HTR-8/SVneo (cell line): ENCODE data around the gene DIP2C.
"Not testable (repeated sequence)": the region's sequence is repeated elsewhere in the genome, so short reads cannot be mapped to it uniquely, and the experiment has no call there.

Source experiments
- DNase-seq: peaks from one replicate; pipeline ENCODE4 v3.0.0; 2011; ENCODE audit warnings: low spot score, mixed read lengths; ENCODE audit not compliant: insufficient read length
- FAIRE-seq: peaks from 2 replicates; lab custom pipeline; 2011; peaks lifted over from hg19 to GRCh38; lab: Jason Lieb, UNC

The DIP2C gene

DNA sequence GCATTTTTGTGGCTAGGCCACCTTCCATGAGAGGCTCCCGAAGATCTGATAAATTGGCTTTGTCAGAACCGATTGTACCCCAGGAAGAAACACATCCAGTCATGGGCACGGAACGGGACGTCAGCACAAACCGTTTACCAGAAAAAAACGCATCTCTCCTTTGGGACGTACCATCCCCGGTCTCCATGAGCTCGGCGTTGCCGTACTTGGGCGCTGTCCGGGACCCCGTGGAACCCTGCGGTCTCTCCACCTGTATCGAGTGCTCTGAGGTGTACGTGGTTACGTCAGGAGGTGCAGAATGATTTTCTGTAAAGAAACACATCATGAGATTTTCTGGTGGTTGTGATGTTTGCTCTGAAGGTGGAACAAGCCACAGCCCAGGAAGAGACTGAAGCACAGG is 270.6 kb downstream of the DIP2C start:
- DNase-seq = no peak
- no peak for FAIRE-seq

DNA sequence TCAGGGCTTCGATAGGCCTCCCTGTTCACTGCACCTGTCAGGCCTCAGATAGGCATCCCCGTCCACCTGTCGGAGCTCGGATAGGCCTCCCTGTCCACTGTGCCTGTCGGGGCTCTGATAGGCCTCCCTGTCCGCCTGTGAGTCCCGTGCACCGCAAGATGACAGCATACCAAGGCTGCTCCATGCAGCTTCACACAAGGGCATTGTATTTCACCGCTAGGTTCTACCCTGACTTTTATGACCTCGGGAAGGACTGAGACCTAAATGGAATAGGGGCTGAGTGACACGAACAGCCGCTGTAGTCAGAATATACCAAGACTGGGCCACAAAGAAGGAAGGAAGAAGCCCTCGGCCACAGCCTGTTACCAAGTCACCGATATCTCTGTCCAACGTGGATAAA is 271.2 kb downstream of the DIP2C start:
- no peak for DNase-seq
- FAIRE-seq = no peak

DNA sequence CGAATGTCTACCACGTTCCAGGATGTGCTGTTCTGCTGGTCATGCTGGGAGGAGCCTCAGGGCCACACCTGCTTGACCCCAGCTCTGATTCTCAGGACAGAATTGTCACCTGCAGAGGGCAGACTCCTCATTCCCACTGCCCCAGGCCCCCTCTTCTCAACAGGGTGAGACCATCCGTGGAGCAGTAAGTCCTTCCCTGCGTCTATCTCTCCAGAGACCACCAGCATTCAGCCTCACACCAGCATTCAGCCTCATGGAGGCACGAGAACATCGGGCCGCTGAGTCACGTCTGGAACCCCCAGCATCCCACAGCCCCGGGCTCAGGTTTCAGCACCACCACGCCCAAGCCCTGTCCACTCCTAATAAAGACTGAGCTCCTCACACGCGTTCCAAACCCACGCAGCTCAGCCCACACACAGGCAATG is 273.4 kb downstream of the DIP2C start:
- FAIRE-seq (no peak), DNase-seq (no peak)

DNA sequence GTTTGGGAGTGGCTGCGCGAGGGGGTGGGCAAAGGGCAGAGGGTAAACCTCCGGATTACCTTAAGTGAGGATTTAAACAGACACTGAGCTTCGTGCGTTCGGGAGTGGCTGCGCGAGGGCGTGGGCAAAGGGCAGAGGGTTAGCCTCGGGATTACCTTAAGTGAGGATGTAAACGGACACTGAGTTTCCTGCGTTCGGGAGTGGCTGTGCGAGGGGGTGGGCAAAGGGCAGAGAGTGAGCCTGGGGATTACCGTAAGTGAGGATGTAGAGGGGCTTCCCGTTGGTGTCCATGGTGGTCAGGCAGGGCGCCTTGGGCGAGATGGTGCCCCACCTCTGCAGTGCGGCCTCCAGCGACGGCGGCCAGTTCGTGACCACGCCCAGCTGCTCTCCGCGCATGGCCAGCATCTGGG is 275.8 kb downstream of the DIP2C start:
- FAIRE-seq = no peak
- no peak for DNase-seq

- DNase-seq (no peak), FAIRE-seq (no peak)
Observed at GRCh38 chr10:412109-412508, 277.4 kb downstream of the DIP2C start.

DNA sequence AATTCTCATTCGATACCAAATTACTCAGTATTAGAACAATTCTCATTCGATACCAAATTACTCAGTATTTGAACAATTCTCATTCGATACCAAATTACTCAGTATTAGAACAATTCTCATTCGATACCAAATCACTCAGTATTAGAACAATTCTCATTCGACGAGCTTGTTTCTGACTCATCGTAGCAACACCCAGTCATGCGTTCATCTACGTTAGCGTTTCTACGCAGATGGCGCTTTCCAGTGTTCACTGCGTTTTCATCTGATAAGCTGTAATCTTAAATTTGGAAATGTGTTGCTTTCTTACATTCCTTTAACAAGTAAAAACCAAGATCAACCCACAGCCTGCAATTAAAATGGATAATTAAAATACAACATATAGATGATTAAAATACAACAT is 277.9 kb downstream of the DIP2C start:
- DNase-seq (no peak), FAIRE-seq (no peak)

- DNase-seq = no peak
- FAIRE-seq = no peak
Observed at GRCh38 chr10:409408-410040, 279.9 kb downstream of the DIP2C start.

GRCh38 chr10:408236-408635 is 281.2 kb downstream of the DIP2C start:
- no peak for FAIRE-seq
- DNase-seq = no peak

GRCh38 chr10:406976-407375 is 282.5 kb downstream of the DIP2C start:
- no peak for DNase-seq
- FAIRE-seq = no peak

DNA sequence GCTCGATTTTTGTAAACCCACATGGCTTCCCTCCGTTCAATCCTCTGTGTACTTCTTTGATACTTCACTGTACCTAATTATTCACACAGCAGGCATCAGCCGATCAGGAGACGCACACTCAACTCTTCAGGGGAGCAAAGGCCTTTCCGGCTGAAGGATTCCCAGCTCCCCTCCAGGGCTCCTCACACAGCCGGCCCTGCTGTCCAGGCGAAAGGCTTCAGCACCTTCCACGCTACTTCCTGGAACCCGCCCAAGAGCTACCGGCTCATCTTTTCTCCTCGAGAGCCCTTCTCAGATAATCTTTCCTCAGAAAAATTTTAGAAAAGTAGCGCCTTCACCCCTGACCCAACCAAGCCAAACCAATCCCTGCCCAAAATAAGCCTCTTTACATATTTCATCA is 283.8 kb downstream of the DIP2C start:
- no peak for DNase-seq
- FAIRE-seq = no peak

- FAIRE-seq (no peak), DNase-seq (no peak)
Observed at GRCh38 chr10:404991-405390, 284.5 kb downstream of the DIP2C start.

DNA sequence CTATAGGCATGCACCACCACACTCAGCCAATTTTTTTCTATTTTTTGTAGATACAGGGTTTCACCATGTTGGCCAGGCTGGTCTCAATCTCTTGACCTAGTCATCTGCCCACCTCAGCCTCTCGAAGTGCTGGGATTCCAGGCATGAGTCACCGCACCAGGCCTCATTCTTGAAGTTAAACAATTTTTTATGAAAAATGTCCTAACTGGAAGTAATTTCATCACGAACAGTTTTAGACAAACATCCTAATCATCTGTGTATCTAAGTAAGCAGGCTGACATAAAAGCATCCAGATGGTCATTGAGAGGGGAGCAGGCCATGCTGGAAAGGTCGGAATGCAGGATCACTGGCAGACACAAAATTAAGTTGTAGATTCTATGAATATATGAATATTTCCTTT is 285.1 kb downstream of the DIP2C start:
- DNase-seq = no peak
- no peak for FAIRE-seq

- no peak for DNase-seq
- FAIRE-seq = no peak
Observed at GRCh38 chr10:398954-399353, 290.5 kb downstream of the DIP2C start.

GRCh38 chr10:397321-398068 is 292.0 kb downstream of the DIP2C start:
- FAIRE-seq (no peak), DNase-seq (no peak)

DNA sequence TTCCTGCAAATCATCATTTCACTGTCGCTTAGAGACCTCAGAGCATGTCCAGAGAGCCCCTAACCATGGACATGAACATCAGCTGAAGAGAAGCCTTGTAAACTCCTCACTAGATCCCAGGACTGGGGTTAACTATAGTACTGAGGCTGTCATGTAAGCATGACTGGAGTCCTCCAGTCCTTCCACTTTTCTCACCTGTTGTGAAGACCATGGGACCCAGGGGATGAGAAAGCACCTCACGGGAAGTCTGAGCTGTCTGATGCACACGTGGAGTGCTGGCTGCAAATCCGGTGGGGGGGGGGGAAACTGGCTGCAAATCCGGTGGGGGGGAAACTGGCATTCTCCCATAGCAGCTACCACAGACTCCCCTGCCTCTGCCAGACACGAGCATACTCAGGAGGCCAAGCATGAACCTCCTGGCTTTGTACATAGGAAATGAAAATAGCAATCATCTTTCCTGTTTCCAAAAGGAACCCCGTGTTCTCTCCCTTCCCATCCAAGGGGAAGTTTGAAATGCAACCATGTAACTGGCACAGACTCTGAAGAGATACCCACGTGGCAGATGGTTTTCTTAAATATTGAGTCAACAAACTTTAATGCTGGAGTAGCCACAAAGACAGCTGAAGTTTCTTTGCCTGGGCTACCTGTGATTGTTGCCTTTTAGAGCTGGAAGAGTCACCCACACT is 292.8 kb downstream of the DIP2C start:
- no peak for DNase-seq
- FAIRE-seq = no peak

- DNase-seq (no peak), FAIRE-seq (no peak)
Observed at GRCh38 chr10:396107-396506, 293.4 kb downstream of the DIP2C start.

GRCh38 chr10:395665-396064 is 293.8 kb downstream of the DIP2C start:
- no peak for FAIRE-seq
- no peak for DNase-seq

DNA sequence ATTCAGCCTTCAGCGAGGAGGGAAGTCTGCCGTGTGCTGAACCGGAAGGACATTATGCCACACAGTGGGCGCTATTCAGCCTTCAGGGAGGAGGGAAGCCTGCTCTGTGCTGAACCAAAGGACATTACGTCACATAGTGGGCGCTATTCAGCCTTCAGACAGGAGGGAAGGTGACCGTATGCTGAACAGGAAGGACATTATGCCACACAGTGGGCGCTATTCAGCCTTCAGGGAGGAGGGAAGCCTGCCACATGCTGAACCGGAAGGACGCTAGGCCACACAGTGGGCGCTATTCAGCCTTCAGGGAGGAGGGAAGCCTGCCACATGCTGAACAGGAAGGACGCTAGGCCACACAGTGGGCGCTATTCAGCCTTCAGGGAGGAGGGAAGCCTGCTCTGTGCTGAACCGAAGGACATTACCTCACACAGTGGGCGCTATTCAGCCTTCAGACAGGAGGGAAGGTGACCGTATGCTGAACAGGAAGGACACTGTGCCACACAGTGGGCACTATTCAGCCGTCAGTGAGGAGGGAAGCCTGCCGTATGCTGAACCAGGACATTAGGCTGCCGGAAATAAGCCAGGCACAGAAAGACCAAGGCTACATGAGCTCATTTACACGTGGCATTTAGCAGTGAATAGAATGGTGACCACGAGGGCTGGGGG is 294.9 kb downstream of the DIP2C start:
- not testable (repeated sequence) for DNase-seq, FAIRE-seq

GRCh38 chr10:393787-394438 is 295.6 kb downstream of the DIP2C start:
- no peak for DNase-seq
- FAIRE-seq = no peak

DNA sequence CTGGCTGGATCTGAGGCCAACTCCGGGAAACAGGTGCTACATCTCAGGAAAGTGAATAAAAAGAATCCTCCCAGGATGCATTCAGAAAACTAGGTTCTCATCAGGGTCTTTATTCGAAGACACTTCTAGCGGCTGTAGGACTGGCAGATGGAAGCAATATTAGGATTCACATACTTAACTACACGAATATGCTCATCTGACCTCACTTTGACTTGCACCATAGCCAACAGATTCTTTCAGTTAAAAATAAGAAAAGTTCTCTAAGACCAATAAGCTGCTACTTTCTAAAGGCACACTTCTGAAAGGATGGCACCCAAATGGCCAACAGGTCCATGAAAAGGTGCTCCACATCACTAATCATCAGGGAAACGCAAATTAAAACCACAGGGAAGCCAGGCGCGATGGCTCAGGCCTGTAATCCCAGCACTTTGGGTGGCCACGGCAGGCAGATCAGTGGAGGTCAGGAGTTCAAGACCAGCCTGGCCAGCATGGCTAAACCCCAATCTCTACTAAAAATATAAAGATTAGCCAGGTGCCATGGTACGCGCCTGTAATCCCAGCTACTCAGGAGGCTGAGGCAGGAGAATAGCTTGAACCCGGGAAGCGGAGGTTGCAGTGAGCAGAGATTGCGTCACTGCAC is 296.2 kb downstream of the DIP2C start:
- DNase-seq (no peak), FAIRE-seq (no peak)
